HCT116 (cell line): Measurements from ENCODE around the gene PAMR1.

ENCODE experiments used
- CTCF ChIP-seq, 3 experiments: fragments of 200-600 bp in 1 of 3; sonication (generic) in 1 of 3; IDR thresholded peaks in 2 of 3; conservative IDR thresholded peaks in 1 of 3; 2 replicates each; pipeline ENCODE4 v1.5.1; 2012 to 2017; ENCODE audit warnings: low read depth in 2 of 3, low read length in 2 of 3, antibody characterized with exemption in 1 of 3, borderline replicate concordance in 1 of 3, control low read depth in 1 of 3, mild to moderate bottlenecking in 1 of 3, mixed read lengths in 1 of 3, mixed run types in 1 of 3, moderate library complexity in 1 of 3; ENCODE audit not compliant: insufficient read depth in 1 of 3
- EGR1 ChIP-seq: IDR thresholded peaks from 2 replicates; pipeline ENCODE4 v1.6.1; 2012; ENCODE audit warnings: low read depth
- EZH2phosphoT487 ChIP-seq: fragments of 200-600 bp; IDR thresholded peaks from 2 replicates; pipeline ENCODE4 v1.6.1; 2018; ENCODE audit warnings: antibody characterized with exemption, borderline replicate concordance
- POLR2A ChIP-seq: IDR thresholded peaks from 2 replicates; pipeline ENCODE4 v1.7.0; 2011; ENCODE audit warnings: borderline replicate concordance; ENCODE audit not compliant: insufficient read depth, insufficient read length; ENCODE audit errors: extremely low read depth
- POLR2AphosphoS5 ChIP-seq: IDR thresholded peaks from 2 replicates; pipeline ENCODE4 v1.6.1; 2011; ENCODE audit warnings: mild to moderate bottlenecking, low read depth, low read length, moderate library complexity
- RAD21 ChIP-seq: IDR thresholded peaks from 2 replicates; pipeline ENCODE4 v1.6.1; 2012; ENCODE audit warnings: low read depth, mild to moderate bottlenecking
- YY1 ChIP-seq: IDR thresholded peaks from 2 replicates; pipeline ENCODE4 v1.6.1; 2011; ENCODE audit warnings: low read length, low read depth, moderate library complexity, mild to moderate bottlenecking; ENCODE audit not compliant: insufficient replicate concordance; ENCODE audit errors: extremely low read depth

- TF ChIP-seq CTCF (IDR thresholded peaks at IDR 0.05 in 2 of 3, conservative IDR thresholded peaks at IDR 0.05 in 1 of 3; ENCODE audit: borderline replicate concordance in 1 of 3, insufficient read depth in 1 of 3, low read depth in 2 of 3, low read length in 2 of 3) (no peak), POLR2A (no peak), EZH2phosphoT487 (no peak), POLR2AphosphoS5 (no peak), YY1 (no peak), RAD21 (no peak), EGR1 (no peak)
Observed at GRCh38 chr11:35553021-35553420, 27.6 kb upstream of the PAMR1 start.
